Measurements from ENCODE around the gene MSH3. TPM values are rescaled to one million over a fixed set of nuclear protein-coding genes. Genes with fewer than 3 reads are reported as not detected.
A peak's percentile ranks its signal among the peaks of the same experiment; 100 is the strongest.

The MSH3 gene
- total RNA-seq, 1 donor from 2014 or later: 11.0 TPM

GRCh38 chr5:80904533-80905187 is 250.2 kb downstream of the MSH3 start:
- intact Hi-C loops (cut with micrococcal nuclease): no loop called here
- Histone ChIP-seq H3K4me3 (no peak overlapping the region), H3K27me3 (ENCODE audit: low read depth) (no peaks in the 10 kb centered on the region), H3K4me1 (no peaks in the 10 kb centered on the region), H3K27ac (replicated peaks) (no peak overlapping the region), H3K36me3 (peaks cover 10% of the 10 kb centered on the region), H3K9me3 (replicated peaks) (peaks cover 23% of the 10 kb centered on the region)
- TF ChIP-seq, protein P1, sequence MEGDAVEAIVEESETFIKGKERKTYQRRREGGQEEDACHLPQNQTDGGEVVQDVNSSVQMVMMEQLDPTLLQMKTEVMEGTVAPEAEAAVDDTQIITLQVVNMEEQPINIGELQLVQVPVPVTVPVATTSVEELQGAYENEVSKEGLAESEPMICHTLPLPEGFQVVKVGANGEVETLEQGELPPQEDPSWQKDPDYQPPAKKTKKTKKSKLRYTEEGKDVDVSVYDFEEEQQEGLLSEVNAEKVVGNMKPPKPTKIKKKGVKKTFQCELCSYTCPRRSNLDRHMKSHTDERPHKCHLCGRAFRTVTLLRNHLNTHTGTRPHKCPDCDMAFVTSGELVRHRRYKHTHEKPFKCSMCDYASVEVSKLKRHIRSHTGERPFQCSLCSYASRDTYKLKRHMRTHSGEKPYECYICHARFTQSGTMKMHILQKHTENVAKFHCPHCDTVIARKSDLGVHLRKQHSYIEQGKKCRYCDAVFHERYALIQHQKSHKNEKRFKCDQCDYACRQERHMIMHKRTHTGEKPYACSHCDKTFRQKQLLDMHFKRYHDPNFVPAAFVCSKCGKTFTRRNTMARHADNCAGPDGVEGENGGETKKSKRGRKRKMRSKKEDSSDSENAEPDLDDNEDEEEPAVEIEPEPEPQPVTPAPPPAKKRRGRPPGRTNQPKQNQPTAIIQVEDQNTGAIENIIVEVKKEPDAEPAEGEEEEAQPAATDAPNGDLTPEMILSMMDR (IDR thresholded peaks at IDR 0.05; ENCODE audit: borderline replicate concordance): no peak
- no peak for DNase-seq

DNA sequence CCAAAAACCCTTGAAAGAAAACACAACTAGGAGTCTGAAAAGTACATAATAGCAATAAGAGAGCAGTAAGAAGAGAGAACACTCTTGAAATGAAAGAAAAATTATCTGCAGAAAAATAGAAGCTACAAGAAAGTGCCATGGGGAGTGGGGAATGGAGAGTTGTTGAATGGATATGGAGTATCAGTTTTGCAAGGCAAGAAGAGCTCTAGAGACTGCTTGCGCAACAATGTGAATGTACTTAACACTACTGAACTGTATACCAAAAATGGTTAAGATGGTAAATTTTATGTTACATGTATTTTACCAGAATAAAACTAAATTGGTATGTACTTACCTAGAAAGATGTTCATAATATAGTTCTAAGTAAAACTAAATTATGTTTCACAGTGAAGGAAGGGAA is 251.0 kb downstream of the MSH3 start:
- peaks cover 10% of the 10 kb centered on the region for H3K36me3 ChIP-seq
- no peak overlapping the region for H3K4me3 ChIP-seq
- intact Hi-C loops (cut with micrococcal nuclease): no loop called here
- H3K27me3 ChIP-seq (ENCODE audit: low read depth): no peaks in the 10 kb centered on the region
- peaks cover 23% of the 10 kb centered on the region for H3K9me3 ChIP-seq (replicated peaks)
- H3K4me1 ChIP-seq: no peaks in the 10 kb centered on the region
- no peak overlapping the region for H3K27ac ChIP-seq (replicated peaks)
- TF ChIP-seq, protein P1 (IDR thresholded peaks at IDR 0.05; ENCODE audit: borderline replicate concordance): no peak
- no peak for DNase-seq

GRCh38 chr5:80912479-80912878 is 258.0 kb downstream of the MSH3 start:
- intact Hi-C loops (cut with micrococcal nuclease): no loop called here
- no peak for DNase-seq
- Histone ChIP-seq H3K4me1 (no peaks in the 10 kb centered on the region), H3K27ac (replicated peaks) (no peak overlapping the region), H3K36me3 (peaks cover 4% of the 10 kb centered on the region), H3K9me3 (replicated peaks) (peaks cover 14% of the 10 kb centered on the region), H3K27me3 (ENCODE audit: low read depth) (no peaks in the 10 kb centered on the region), H3K4me3 (no peak overlapping the region)
- TF ChIP-seq, protein P1 (IDR thresholded peaks at IDR 0.05; ENCODE audit: borderline replicate concordance): no peak

DNA sequence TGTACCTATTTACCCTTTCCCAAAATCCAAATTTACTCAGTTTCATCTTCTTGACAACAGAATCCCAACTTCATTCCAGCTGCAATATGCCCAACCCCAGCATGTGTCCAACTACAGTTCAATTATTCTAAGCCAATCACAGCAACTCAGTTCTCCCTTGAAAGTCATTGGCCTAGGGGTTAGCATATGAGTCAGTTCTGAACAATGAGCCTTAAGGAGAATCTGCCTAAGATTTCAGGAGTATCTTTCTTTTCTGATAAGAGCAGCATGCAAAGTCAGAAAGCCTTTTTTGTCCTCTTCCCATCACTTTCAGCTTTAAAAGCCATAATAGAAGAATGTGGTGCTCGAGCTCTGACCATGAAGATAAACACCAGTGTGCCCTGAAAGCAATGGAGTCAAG is 261.3 kb downstream of the MSH3 start:
- intact Hi-C loops (cut with micrococcal nuclease): no loop called here
- Histone ChIP-seq H3K27ac (replicated peaks) (no peak overlapping the region), H3K4me3 (no peak overlapping the region), H3K27me3 (ENCODE audit: low read depth) (no peaks in the 10 kb centered on the region), H3K36me3 (peaks cover 4% of the 10 kb centered on the region), H3K4me1 (no peaks in the 10 kb centered on the region), H3K9me3 (replicated peaks) (peaks cover 14% of the 10 kb centered on the region)
- no peak for DNase-seq
- TF ChIP-seq, protein P1 (IDR thresholded peaks at IDR 0.05; ENCODE audit: borderline replicate concordance): no peak

DNA sequence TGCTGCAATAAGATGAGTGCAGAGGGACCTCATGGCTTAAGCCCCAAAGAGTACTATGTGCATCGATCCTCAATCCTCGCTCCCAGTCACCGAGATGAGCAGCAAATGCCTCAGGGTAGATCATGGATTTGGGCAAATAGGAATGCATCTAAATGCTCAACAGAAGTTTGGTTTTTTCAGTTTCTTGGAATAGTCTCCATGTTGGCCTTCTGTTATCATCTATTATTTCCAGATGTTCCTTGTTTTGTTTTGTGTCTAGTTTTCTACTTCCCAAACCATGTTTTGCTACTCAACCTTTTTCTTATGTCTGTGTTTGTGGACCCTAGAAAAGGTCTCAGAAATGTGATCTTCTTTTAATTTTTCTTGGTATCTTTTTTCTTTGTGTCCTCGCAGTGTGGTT is 262.2 kb downstream of the MSH3 start:
- H3K27ac ChIP-seq (replicated peaks): peak overlapping the region; percentile 31
- H3K36me3 ChIP-seq: peaks cover 4% of the 10 kb centered on the region
- TF ChIP-seq, protein P1 (IDR thresholded peaks at IDR 0.05; ENCODE audit: borderline replicate concordance): no peak
- no peaks in the 10 kb centered on the region for H3K27me3 ChIP-seq (ENCODE audit: low read depth)
- DNase-seq: no peak
- no peak overlapping the region for H3K4me3 ChIP-seq
- no peaks in the 10 kb centered on the region for H3K4me1 ChIP-seq
- H3K9me3 ChIP-seq (replicated peaks): peaks cover 11% of the 10 kb centered on the region
- intact Hi-C loops (cut with micrococcal nuclease): no loop called here
